Measurements from ENCODE around the gene ARHGAP30.
"Not testable (repeated sequence)": the region's sequence is repeated elsewhere in the genome, so short reads cannot be mapped to it uniquely, and the experiment has no call there.

Gene ARHGAP30

DNA sequence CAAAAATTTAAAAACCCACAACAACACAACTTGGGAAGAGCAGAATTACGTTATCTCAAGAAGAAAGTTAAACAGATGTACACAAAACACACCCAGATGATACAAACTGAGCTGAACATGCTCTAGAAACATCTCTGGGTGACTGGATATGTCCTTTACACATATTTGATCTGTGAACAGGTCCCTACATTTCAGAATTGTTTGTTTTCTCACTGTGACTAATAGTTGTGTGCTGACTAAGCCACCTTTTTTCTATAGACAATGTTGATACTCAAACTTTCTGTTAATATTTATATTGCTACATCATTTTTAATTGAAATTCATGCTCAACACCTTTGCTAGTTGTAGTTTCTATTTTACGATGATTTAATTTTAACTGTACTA is 47.7 kb downstream of the ARHGAP30 start:
- no peaks in the 10 kb centered on the region for H3K36me3 ChIP-seq (ENCODE audit: control insufficient read depth, insufficient read depth, low read length)
- H3K27me3 ChIP-seq (replicated peaks; ENCODE audit: control insufficient read depth, insufficient read depth, low read length), result no peaks in the 10 kb centered on the region
- H3K4me3 ChIP-seq (replicated peaks; ENCODE audit: low read depth, low read length), result no peak overlapping the region; the same call in 1 of the 2 replicates
- DNase-seq (ENCODE audit: extremely low read depth, insufficient read length), result no peak
- TF ChIP-seq, protein P1, sequence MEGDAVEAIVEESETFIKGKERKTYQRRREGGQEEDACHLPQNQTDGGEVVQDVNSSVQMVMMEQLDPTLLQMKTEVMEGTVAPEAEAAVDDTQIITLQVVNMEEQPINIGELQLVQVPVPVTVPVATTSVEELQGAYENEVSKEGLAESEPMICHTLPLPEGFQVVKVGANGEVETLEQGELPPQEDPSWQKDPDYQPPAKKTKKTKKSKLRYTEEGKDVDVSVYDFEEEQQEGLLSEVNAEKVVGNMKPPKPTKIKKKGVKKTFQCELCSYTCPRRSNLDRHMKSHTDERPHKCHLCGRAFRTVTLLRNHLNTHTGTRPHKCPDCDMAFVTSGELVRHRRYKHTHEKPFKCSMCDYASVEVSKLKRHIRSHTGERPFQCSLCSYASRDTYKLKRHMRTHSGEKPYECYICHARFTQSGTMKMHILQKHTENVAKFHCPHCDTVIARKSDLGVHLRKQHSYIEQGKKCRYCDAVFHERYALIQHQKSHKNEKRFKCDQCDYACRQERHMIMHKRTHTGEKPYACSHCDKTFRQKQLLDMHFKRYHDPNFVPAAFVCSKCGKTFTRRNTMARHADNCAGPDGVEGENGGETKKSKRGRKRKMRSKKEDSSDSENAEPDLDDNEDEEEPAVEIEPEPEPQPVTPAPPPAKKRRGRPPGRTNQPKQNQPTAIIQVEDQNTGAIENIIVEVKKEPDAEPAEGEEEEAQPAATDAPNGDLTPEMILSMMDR (IDR thresholded peaks at IDR 0.05; ENCODE audit: insufficient read depth, low read length, poor library complexity, severe bottlenecking), result no peak

DNA sequence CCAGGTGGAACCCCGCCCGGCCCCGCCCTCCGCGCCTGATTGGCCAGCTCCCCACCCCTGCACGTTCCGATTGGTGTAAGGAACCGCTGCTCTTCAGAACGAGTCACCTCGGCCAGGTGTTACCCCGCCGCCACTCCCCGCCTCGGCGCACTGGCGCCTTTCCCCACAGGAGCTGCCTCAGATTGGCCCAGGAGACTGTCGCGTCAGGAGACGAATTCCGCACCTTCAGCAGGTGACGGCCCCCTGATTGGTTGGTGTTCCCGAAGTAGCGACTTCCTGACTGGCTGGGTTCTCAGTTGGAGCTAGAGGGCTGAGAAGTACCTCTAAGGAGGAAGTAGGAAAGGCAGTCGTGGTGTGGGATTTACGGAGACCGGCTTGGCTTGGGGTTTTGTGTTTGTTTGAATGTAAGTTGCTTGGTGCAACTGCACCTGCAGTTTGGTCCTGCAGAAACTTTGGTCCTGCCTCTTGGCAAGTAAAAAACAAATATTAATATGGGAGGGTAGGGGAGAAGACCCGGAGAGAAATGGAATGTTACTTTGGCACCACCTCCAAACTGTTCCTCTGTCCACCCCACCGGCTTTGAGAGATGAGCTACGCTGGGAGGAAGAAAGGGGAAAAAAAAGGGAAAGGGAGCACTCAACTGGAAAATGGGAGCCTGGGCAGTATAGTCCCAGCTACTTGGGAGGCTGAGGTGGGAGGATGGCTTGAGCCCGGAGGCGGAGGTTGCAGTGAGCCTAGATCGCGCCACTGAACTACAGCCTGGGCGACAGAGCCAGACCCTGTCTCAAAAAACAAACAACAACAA is 48.3 kb downstream of the ARHGAP30 start:
- H3K27me3 ChIP-seq (replicated peaks; ENCODE audit: control insufficient read depth, insufficient read depth, low read length), result no peaks in the 10 kb centered on the region
- H3K4me3 ChIP-seq (replicated peaks; ENCODE audit: low read depth, low read length), result peak overlapping the region; percentile 86
- H3K36me3 ChIP-seq (ENCODE audit: control insufficient read depth, insufficient read depth, low read length), result no peaks in the 10 kb centered on the region
- peak; percentile 93 for DNase-seq (ENCODE audit: extremely low read depth, insufficient read length)
- TF ChIP-seq, protein P1 (IDR thresholded peaks at IDR 0.05; ENCODE audit: insufficient read depth, low read length, poor library complexity, severe bottlenecking), result no peak

DNA sequence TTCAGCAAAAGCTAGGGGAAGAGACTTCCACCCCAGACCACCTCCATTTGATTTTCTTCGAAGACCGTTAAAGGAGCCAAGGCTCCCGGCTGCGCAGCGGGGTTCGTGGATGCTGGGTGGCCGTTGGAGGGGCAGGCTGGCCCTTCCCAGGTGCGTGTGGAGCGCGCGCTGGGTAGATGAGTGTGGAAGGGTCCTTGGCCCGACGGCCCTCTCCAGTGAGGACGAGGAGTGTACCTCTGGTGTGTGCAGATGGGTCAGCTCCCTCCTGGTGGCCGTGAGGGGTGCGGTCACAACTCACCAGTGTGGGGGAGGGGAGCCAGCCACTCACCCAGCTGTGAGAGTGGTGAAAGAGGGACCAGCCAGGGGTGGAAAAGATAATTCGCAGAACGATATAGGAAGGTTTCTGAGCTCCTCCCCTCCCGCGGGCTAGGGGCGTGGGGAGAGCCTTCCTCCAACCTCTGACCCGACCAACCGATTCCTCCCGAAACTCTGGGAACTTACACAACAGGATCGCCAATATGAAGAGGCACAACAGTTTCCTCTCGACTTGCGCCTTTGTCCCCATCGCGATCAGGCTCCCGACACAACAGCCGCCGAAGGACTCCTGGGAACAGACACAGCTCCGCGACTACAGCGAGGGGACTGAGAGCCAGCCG is 49.1 kb downstream of the ARHGAP30 start, which contains the start of gene F11R:
Gene F11R (minus strand): TSS at position 644 of the 656 bp plus-strand sequence. CDS start 79 bp downstream, at position 565.
- TF ChIP-seq, protein P1 (IDR thresholded peaks at IDR 0.05; ENCODE audit: insufficient read depth, low read length, poor library complexity, severe bottlenecking), result no peak
- Histone ChIP-seq H3K4me3 (replicated peaks; ENCODE audit: low read depth, low read length) (peak within 1 kb of the TSS; percentile 86), H3K27me3 (replicated peaks; ENCODE audit: control insufficient read depth, insufficient read depth, low read length) (no peaks in the 10 kb centered on the region), H3K36me3 (ENCODE audit: control insufficient read depth, insufficient read depth, low read length) (no peaks in the 10 kb centered on the region)
- no peak for DNase-seq (ENCODE audit: extremely low read depth, insufficient read length)

DNA sequence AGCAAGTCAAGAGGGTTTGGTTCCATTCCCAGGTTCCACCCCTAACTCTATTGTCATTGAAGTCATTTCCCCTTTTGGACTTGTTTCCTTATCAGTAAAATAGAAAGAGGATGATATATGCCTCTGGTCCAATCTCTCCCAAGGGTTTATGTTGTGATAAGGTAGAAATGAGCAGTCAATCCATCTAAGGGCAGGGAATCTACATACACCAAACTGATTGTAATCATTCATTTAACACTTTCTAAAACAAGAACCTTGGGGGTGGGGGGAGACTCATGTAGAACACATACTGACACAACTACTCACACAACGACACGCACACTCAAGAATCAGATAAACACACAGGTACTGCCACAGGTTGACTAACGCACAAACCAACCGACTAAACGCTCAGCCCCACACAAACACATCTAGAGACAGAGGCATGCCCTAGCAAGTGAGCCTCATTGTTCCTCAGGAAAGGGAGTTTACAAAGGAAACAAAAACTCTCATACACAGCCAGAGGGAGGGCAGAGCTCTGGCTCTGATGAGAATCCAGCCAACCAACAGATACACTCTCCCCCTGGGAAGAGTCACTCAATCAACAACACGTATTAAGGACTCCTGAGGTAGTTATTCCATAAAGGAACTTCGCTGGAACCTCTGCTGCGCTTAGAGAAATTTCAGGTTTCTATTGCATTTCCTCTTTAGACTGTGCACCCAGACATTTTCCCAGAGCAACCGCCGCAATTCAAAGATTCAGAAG is 49.8 kb downstream of the ARHGAP30 start:
- DNase-seq (ENCODE audit: extremely low read depth, insufficient read length), result no peak
- TF ChIP-seq, protein P1 (IDR thresholded peaks at IDR 0.05; ENCODE audit: insufficient read depth, low read length, poor library complexity, severe bottlenecking), result no peak
- Histone ChIP-seq H3K36me3 (ENCODE audit: control insufficient read depth, insufficient read depth, low read length) (no peaks in the 10 kb centered on the region), H3K4me3 (replicated peaks; ENCODE audit: low read depth, low read length) (peak overlapping the region; percentile 86), H3K27me3 (replicated peaks; ENCODE audit: control insufficient read depth, insufficient read depth, low read length) (no peaks in the 10 kb centered on the region)

DNA sequence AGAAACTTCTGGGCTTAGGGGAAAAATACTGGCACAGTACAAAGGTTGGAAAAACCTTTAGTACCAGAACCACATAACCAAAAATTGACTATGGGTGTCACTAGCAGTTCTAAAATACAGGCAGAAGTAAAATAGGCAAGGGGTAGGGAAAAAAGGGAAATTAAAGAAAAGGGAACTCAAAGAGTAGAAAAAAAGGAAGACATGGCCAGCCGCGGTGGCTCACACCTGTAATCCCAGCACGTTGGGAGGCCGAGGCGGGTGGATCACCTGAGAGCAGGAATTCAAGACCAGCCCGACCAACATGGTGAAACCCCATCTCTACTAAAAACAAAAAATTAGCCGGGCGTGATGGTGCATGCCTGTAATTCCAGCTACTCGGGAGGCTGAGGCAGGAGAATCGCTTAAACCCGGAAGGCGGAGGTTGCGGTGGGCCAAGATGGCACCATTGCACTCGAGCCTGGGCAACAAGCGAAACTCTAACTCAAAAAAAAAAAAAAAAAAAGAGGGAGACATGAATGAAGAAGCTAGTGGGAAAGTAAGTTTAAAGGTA is 50.5 kb downstream of the ARHGAP30 start:
- H3K27me3 ChIP-seq (replicated peaks; ENCODE audit: control insufficient read depth, insufficient read depth, low read length); H3K36me3 ChIP-seq (ENCODE audit: control insufficient read depth, insufficient read depth, low read length); DNase-seq (ENCODE audit: extremely low read depth, insufficient read length): not testable (repeated sequence)
- H3K4me3 ChIP-seq (replicated peaks; ENCODE audit: low read depth, low read length), result peak overlapping the region; percentile 86

DNA sequence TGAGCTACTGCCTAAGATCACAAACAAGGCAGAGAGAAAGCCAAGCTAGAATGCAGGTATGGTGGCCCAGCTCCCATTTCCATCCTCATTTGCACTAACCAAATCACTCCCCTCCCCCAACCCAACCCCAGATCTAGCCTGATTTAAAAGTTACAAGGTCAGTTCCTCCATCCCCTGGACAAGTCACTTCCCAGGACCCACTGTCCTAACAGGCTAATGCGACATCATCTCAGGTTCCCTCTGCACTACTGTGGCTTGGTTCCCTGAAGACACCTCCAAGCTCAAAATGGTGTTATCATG is 51.1 kb downstream of the ARHGAP30 start:
- H3K27me3 ChIP-seq (replicated peaks; ENCODE audit: control insufficient read depth, insufficient read depth, low read length), result no peaks in the 10 kb centered on the region
- no peak for DNase-seq (ENCODE audit: extremely low read depth, insufficient read length)
- H3K36me3 ChIP-seq (ENCODE audit: control insufficient read depth, insufficient read depth, low read length), result no peaks in the 10 kb centered on the region
- TF ChIP-seq, protein P1 (IDR thresholded peaks at IDR 0.05; ENCODE audit: insufficient read depth, low read length, poor library complexity, severe bottlenecking), result no peak
- H3K4me3 ChIP-seq (replicated peaks; ENCODE audit: low read depth, low read length), result no peak overlapping the region
